GM18519 (cell line): ENCODE results near the gene SEPTIN10.

Experiments used
- ATAC-seq: cut with Tn5 transposase; IDR thresholded peaks from one replicate; pipeline ENCODE4 v1.9.1; 2021; ENCODE audit warnings: mild to moderate bottlenecking, moderate library complexity; ENCODE audit not compliant: unreplicated experiment, low FRiP score

The SEPTIN10 gene

DNA sequence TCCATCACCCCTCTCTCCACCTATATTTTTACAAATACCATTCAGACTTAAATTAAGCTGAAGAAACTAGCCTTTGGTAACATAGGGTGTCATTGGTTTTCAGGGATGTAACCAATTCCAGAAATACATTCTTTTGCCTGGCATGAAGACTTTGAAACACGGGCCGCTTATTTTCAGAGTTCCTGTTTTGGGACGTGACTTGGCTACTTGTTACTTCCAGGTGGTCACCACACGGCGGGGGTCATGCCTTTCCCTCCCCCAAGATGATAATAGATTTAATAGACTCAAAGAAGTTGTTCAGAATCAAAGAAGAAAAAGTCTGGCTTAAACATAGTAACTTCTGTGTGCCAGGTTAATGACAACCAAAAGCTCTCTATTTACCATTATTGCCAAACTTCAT is 110.6 kb downstream of the SEPTIN10 start:
- ATAC-seq = no peak

DNA sequence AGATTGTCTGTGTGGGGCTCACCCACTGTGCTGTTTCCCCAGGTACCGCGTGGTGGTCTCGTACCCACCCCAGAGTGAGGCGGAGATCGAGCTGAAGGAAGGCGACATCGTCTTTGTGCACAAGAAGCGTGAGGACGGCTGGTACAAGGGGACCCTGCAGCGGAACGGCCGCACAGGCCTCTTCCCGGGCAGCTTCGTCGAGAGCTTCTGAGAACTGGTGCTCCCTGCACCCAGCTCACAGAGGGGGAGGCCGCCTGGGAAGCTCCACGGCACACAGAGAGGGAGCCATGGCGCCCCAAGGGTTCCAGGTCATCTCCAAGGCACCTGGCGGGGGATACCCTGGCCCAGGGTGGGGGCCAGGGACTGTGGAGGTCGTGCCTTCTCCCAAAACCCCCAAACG is 112.3 kb downstream of the SEPTIN10 start:
- ATAC-seq = no peak

DNA sequence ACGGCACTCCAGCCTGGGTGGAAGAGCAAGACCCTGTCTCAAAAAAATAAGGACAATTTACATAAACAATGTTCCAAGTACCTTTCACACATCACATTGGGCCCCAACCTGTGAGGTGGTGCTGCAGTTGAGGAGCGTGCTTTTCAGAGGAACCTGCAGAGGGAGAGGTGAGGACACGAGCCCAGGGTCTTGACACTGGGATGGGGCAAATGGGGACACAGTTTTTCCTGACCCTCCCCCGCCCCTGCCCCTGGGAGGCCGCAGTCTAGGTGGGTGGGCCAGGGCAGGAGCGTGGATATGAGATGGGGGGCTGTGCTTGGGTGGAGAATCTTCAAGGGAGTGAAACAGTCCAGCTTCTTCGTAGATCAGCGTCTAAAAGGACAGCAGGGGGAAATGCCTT is 112.9 kb downstream of the SEPTIN10 start:
- ATAC-seq = no peak

DNA sequence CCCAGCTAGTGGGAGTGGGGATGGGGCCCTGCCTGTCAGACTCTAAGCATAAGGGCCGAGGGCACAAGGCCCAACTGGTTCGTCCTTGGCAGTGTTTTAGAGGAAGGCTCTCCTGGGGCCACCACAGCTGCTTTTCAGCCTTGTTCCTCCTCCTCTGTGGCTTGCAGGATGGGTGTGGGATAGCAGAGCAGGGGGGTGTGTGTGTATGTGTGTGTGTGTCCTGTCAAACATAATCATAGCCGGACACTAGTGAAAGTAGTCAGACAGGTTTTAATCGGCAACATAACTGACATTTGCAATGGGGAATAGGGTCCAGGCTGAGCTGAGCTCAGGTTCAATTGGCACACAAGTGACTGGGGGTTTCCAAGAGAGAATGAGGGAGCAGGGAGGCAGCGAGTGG is 114.2 kb downstream of the SEPTIN10 start:
- ATAC-seq = no peak

DNA sequence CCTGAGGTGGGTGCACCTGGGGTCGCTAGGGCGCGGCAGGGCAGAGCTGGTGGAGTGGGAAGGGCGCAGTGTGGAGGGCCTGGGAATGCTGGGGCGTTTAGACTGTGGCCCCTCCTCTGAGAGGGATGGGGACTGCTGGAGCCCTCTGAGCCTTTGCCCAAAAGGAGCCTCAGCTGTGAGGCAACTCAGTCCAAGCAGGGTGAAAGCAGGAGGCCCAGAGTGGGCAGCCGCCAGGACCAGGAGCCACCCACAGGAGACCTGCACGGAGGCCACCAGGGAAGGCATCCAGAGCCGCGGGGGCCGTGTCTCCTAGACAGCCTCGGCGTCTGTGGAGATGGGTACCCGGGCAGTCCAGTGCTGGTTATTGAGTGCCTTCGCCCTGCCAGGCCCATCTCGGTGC is 114.9 kb downstream of the SEPTIN10 start:
- ATAC-seq = no peak

DNA sequence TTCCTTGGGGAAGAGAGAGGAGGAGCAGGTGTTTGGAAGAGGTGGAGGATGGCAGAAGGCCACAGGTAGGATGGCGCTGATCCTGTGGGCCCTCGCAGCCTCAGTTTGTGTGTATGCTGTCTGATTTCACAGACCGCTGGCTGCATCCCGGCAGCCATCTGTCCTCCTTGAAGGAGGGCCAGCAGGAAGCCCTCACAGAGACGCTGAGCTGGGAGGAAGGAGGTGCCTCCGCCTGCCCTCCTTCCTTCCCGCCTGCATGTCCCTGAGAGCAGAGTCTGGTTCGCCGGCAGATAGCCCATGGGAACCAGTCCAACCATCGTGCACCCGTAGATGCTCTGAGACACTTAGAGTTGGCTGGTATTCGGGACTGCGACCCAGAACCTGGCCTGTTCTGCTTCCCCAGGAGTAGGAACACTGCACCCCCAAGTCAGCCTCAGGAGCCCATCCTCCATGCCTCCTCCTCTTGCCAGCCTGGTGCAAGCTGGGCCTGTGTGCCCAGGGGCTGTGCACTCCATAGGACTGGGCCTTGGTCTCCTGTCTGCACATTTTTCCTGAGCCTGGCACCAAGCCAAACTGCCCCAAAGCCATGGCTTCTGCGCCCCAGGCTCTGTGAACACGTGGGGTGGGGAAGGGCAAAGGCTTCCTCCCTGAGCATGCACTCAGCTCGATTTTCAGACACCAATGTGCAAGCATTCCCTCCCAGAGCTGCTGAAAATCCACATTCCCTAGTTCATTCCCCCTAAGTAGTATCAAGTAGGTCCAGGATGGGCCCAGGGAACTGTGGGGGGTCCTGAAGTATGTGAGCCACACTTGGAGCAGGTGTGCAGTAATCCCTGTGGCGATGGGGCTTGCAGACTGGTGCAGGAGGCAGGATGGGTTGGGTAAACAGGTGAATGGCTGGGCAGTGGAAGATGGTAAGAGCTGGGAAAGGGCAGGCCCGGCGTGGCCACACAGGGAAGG is 115.6 kb downstream of the SEPTIN10 start:
- ATAC-seq = no peak

DNA sequence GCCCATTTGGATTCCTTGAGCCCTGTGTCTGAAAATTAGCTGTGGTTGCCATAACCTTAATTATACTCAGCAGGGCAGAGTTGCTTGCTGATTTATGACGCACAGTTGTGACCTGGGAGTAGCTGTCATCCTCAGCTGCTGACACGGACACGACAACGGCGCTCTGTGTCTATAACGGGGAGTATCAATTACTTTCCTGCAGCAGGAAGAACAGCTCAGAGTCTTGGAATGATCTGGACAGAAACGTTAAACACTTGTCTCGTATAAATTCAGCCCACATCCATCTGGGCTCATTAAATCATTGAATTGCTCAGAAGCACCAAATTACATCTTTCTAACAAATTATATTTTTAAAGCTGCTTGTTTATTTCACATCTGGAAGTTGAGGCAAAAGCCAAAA is 116.3 kb downstream of the SEPTIN10 start:
- no peak for ATAC-seq

DNA sequence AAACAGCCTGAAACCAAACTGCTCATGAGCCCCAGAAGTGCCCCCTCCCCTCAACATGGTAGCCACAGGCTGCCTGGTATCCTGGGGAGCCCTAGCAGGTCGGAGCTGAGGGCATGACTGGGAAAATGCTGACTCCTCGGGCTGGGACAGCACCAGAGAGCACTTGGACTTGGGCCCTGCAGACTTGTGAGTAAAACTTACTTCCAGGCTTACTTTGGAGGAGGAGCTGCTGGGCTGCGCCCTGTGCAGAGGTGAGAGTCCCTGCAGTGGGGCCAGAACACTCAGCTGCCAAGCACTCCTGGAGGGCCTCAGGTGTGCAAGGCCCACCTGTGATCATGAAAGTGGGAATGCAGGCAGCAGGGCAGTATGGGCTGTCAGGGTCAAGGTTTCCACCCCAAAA is 119.4 kb downstream of the SEPTIN10 start:
- no peak for ATAC-seq

DNA sequence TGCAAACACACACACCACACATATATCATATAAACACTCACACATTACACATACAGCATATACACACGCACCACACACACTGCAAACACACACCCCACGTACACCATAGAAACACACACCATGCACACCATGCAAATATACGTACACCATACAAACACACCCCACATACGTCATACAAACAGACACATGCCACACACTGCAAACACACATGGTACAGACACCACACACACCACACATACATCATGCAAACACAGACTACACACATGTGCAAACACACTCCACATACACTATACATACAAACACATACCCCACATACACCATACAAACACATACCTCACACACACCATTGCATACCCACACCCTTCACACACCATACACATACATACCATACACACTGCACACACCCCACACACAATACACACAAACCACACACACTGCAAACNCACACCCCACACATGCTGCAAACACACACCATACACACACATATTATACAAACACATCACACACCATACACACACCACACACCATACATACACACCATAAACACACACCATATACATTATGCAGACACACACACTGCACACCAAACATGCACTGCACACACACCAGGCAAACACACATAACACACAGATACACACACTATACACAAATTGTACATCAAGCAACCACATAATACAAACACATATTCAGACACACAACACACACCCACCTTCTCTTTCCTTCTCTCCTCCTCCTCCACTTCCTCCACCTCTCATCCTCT is 120.4 kb downstream of the SEPTIN10 start:
- ATAC-seq = no peak
